HepG2 (cell line): ENCODE data around the gene NTN5. TPM values are rescaled to one million over a fixed set of nuclear protein-coding genes. Genes with fewer than 3 reads are reported as not detected.

Source experiments
- EEA1 ChIP-seq: sonication (generic); formaldehyde crosslinking; IDR thresholded peaks from 2 replicates; pipeline ENCODE4 v1.5.1; 2020; ENCODE audit warnings: mild to moderate bottlenecking, missing genetic modification reagents, borderline replicate concordance
- ELF3 ChIP-seq: IDR thresholded peaks from 2 replicates; pipeline ENCODE4 v1.6.1; 2016; ENCODE audit warnings: missing genetic modification reagents, missing compliant biosample characterization
- FOXC1 ChIP-seq: sonication (generic); formaldehyde crosslinking; IDR thresholded peaks from 2 replicates; pipeline ENCODE4 v1.8.0; 2022; ENCODE audit warnings: mild to moderate bottlenecking, missing genetic modification reagents, borderline replicate concordance
- GFI1 ChIP-seq: sonication (generic); formaldehyde crosslinking; IDR thresholded peaks from 2 replicates; pipeline ENCODE4 v1.5.0; 2020; ENCODE audit warnings: missing genetic modification reagents, mild to moderate bottlenecking, borderline replicate concordance
- HOXA5 ChIP-seq: sonication (generic); formaldehyde crosslinking; IDR thresholded peaks from 2 replicates; pipeline ENCODE4 v1.4.0; 2020; ENCODE audit warnings: missing genetic modification reagents
- KLF15 ChIP-seq: sonication (generic); formaldehyde crosslinking; IDR thresholded peaks from 2 replicates; pipeline ENCODE4 v1.8.1; 2023; ENCODE audit warnings: borderline replicate concordance, mild to moderate bottlenecking, inconsistent platforms, missing genetic modification reagents, mixed read lengths
- MED13 ChIP-seq: sonication (generic); formaldehyde crosslinking; IDR thresholded peaks from 2 replicates; pipeline ENCODE4 v1.5.0; 2020; ENCODE audit warnings: missing genetic modification reagents
- NONO ChIP-seq, 2 experiments: fragments of 450-650 bp in 1 of 2; sonication (generic) in 1 of 2; formaldehyde crosslinking in 1 of 2; IDR thresholded peaks in 1 of 2; conservative IDR thresholded peaks in 1 of 2; 2 replicates each; pipeline versions ENCODE4 v1.6.1 to v1.8.0; 2017 to 2022; ENCODE audit warnings: mild to moderate bottlenecking in 1 of 2, missing genetic modification reagents in 1 of 2, moderate library complexity in 1 of 2
- SMAD9 ChIP-seq: sonication (generic); formaldehyde crosslinking; IDR thresholded peaks from 2 replicates; pipeline ENCODE4 v1.5.1; 2020; ENCODE audit warnings: mild to moderate bottlenecking, missing genetic modification reagents
- SNAPC2 ChIP-seq: sonication (generic); formaldehyde crosslinking; IDR thresholded peaks from 2 replicates; pipeline ENCODE4 v1.8.1; 2022; ENCODE audit warnings: mild to moderate bottlenecking, missing genetic modification reagents
- TBL1XR1 ChIP-seq: fragments of 150-350 bp; IDR thresholded peaks from 2 replicates; pipeline ENCODE4 v1.6.1; 2014; ENCODE audit warnings: borderline replicate concordance, low read length; ENCODE audit not compliant: partially characterized antibody
- ZFP41 ChIP-seq: sonication (generic); formaldehyde crosslinking; IDR thresholded peaks from 2 replicates; pipeline ENCODE4 v1.4.0; 2020; ENCODE audit warnings: mild to moderate bottlenecking, missing genetic modification reagents, borderline replicate concordance
- ZNF333 ChIP-seq: sonication (generic); formaldehyde crosslinking; IDR thresholded peaks from 2 replicates; pipeline ENCODE4 v1.4.0; 2020; ENCODE audit warnings: mild to moderate bottlenecking, missing genetic modification reagents, borderline replicate concordance
- ZNF33A ChIP-seq: sonication (generic); formaldehyde crosslinking; IDR thresholded peaks from 2 replicates; pipeline ENCODE4 v1.5.1; 2020; ENCODE audit warnings: missing genetic modification reagents, mild to moderate bottlenecking, moderate library complexity, borderline replicate concordance
- ZNF383 ChIP-seq: sonication (generic); formaldehyde crosslinking; IDR thresholded peaks from 2 replicates; pipeline ENCODE4 v1.4.0; 2020; ENCODE audit warnings: missing genetic modification reagents, mild to moderate bottlenecking, borderline replicate concordance
- ZNF615 ChIP-seq: sonication (generic); formaldehyde crosslinking; IDR thresholded peaks from 2 replicates; pipeline ENCODE4 v1.5.0; 2020; ENCODE audit warnings: mild to moderate bottlenecking, missing genetic modification reagents, borderline replicate concordance
- ZNF713 ChIP-seq: sonication (generic); formaldehyde crosslinking; IDR thresholded peaks from 2 replicates; pipeline ENCODE4 v1.4.0; 2020; ENCODE audit warnings: mild to moderate bottlenecking, missing genetic modification reagents
- polyA plus RNA-seq, 8 experiments: library from polyadenylated mRNA; depleted of rRNA in 3 of 8; stranded (reverse) in 7 of 8; unstranded in 1 of 8; fragments of >200 nt; fragmentation: Illumina TruSeq in 4 of 8; extraction: Trizol in 4 of 8; gene quantifications; 2 replicates each; pipeline versions ENCODE4 v1.2.1 to v1.2.3, GENCODE V29; 2011 to 2016; ENCODE audit warnings: low read depth in 4 of 8, missing spikeins in 1 of 8, mixed read lengths in 1 of 8; ENCODE audit not compliant: insufficient read depth in 1 of 8
- total RNA-seq, 5 experiments: library from RNA; depleted of rRNA; stranded (reverse); fragments of >200 nt; fragmentation: Illumina TruSeq; extraction: Trizol; gene quantifications; 2 replicates each; pipeline ENCODE4 v1.2.3, GENCODE V29; 2016; ENCODE audit warnings: low read depth in 1 of 5
- TF ChIP-seq, protein P1 (sequence below): sonication (generic); formaldehyde crosslinking; IDR thresholded peaks from 2 replicates; pipeline ENCODE4 v1.5.0; 2020; ENCODE audit warnings: missing genetic modification reagents
- TF ChIP-seq, protein P2 (sequence below): sonication (generic); formaldehyde crosslinking; IDR thresholded peaks from 2 replicates; pipeline ENCODE4 v1.4.0; 2020; ENCODE audit warnings: mild to moderate bottlenecking, missing genetic modification reagents
- TF ChIP-seq, protein P3 (sequence below): sonication (generic); formaldehyde crosslinking; IDR thresholded peaks from 2 replicates; pipeline ENCODE4 v1.5.0; 2020; ENCODE audit warnings: mild to moderate bottlenecking, missing genetic modification reagents

NTN5 gene
- total and polyA plus RNA-seq, 2 of the 13 experiments (the other 11 are each of a cell fraction or from before 2014, with no cell fraction given) = 0.05 TPM; not detected in 1

DNA sequence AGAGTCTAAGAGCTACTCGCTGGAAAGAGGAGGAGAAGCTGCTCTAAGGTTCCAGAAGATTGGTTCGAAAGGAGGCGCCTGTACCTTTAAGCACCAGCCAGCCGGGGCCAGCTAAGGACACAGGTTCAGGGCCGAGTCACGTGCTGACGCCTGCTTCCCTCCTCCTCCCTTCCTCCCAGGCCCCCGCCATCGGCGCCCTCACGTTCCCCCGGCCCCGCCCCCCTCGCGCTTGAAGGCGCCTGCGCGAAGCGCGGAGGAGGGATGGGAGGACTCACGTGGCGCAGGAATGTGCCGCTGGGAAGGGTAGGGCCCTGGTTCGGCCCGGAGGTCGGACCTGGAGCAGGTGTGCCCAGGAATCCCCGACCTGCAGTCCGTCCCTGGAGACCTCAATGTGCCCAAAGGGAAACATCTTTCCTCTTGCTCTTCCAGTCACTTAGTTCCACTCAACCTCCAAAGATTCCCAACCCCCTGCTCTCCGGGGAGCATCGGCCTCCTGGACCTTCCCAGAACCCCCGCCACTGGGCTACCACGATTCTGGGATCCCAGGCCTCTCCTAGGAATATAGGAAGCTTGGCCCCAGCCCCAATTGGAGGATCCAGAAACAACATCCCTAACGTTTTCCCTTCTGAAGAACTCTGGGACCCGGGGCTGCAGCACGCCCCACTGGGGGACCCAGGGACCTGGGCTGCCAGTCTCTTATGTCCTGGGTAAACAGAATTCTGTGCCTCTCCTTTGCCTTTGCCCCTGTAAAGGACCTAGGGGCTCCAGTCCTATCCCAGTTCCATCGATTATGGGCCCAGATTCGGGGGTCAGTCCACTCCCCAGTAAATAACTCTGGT lies 38.2 kb downstream of the NTN5 start (continued):
- TF ChIP-seq, protein P1, sequence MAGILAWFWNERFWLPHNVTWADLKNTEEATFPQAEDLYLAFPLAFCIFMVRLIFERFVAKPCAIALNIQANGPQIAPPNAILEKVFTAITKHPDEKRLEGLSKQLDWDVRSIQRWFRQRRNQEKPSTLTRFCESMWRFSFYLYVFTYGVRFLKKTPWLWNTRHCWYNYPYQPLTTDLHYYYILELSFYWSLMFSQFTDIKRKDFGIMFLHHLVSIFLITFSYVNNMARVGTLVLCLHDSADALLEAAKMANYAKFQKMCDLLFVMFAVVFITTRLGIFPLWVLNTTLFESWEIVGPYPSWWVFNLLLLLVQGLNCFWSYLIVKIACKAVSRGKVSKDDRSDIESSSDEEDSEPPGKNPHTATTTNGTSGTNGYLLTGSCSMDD (CRISPR knock-in tag) = no peak
- TF ChIP-seq, protein P2, sequence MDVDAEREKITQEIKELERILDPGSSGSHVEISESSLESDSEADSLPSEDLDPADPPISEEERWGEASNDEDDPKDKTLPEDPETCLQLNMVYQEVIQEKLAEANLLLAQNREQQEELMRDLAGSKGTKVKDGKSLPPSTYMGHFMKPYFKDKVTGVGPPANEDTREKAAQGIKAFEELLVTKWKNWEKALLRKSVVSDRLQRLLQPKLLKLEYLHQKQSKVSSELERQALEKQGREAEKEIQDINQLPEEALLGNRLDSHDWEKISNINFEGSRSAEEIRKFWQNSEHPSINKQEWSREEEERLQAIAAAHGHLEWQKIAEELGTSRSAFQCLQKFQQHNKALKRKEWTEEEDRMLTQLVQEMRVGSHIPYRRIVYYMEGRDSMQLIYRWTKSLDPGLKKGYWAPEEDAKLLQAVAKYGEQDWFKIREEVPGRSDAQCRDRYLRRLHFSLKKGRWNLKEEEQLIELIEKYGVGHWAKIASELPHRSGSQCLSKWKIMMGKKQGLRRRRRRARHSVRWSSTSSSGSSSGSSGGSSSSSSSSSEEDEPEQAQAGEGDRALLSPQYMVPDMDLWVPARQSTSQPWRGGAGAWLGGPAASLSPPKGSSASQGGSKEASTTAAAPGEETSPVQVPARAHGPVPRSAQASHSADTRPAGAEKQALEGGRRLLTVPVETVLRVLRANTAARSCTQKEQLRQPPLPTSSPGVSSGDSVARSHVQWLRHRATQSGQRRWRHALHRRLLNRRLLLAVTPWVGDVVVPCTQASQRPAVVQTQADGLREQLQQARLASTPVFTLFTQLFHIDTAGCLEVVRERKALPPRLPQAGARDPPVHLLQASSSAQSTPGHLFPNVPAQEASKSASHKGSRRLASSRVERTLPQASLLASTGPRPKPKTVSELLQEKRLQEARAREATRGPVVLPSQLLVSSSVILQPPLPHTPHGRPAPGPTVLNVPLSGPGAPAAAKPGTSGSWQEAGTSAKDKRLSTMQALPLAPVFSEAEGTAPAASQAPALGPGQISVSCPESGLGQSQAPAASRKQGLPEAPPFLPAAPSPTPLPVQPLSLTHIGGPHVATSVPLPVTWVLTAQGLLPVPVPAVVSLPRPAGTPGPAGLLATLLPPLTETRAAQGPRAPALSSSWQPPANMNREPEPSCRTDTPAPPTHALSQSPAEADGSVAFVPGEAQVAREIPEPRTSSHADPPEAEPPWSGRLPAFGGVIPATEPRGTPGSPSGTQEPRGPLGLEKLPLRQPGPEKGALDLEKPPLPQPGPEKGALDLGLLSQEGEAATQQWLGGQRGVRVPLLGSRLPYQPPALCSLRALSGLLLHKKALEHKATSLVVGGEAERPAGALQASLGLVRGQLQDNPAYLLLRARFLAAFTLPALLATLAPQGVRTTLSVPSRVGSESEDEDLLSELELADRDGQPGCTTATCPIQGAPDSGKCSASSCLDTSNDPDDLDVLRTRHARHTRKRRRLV (CRISPR knock-in tag) = no peak
- no peak for TF ChIP-seq ZNF383
- TF ChIP-seq MED13 = 0 out of 2 replicates have a peak, but pooled peaks have one; percentile 38
- no peak for TF ChIP-seq ZNF615 (CRISPR knock-in tag)
- peak; percentile 54; the same call in 1 of the 2 replicates for TF ChIP-seq GFI1 (CRISPR knock-in tag)
- no peak for TF ChIP-seq ZNF333 (CRISPR knock-in tag)
- peak; percentile 64; the same call in 1 of the 2 replicates for TF ChIP-seq FOXC1 (CRISPR knock-in tag)
- TF ChIP-seq, protein P3, sequence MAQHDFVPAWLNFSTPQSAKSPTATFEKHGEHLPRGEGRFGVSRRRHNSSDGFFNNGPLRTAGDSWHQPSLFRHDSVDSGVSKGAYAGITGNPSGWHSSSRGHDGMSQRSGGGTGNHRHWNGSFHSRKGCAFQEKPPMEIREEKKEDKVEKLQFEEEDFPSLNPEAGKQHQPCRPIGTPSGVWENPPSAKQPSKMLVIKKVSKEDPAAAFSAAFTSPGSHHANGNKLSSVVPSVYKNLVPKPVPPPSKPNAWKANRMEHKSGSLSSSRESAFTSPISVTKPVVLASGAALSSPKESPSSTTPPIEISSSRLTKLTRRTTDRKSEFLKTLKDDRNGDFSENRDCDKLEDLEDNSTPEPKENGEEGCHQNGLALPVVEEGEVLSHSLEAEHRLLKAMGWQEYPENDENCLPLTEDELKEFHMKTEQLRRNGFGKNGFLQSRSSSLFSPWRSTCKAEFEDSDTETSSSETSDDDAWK (CRISPR knock-in tag) = no peak
- TF ChIP-seq ZFP41 (CRISPR knock-in tag) = no peak
- TF ChIP-seq HOXA5 = peak; percentile 65; the same call in 1 of the 2 replicates
- TF ChIP-seq EEA1 (CRISPR knock-in tag) = no peak
- 0 out of 2 replicates have a peak, but pooled peaks have one; percentile 30 for TF ChIP-seq SNAPC2 (CRISPR knock-in tag)
- no peak for TF ChIP-seq ZNF713 (CRISPR knock-in tag)
- no peak for TF ChIP-seq ZNF33A (CRISPR knock-in tag)
- TF ChIP-seq KLF15 (CRISPR knock-in tag) = peak; percentile 45; the same call in 1 of the 2 replicates
- no peak for TF ChIP-seq TBL1XR1
- peak; percentile 58 for TF ChIP-seq ELF3 (CRISPR knock-in tag)
- TF ChIP-seq NONO (IDR thresholded peaks at IDR 0.05) = no peak
- peak; percentile 70; the same call in 1 of the 2 replicates for TF ChIP-seq NONO (CRISPR knock-in tag; conservative IDR thresholded peaks at IDR 0.05)
- TF ChIP-seq SMAD9 (CRISPR knock-in tag) = no peak
